Neuronal stem cell (in vitro differentiated cells): ENCODE measurements around the gene CWC15.

Experiments
- DNase-seq: peaks from one replicate; pipeline ENCODE4 v3.0.0-alpha.2; 2013; ENCODE audit warnings: low spot score
- H2AFZ ChIP-seq: one replicate; pipeline ENCODE4 v1.6.1; 2013; ENCODE audit warnings: mild to moderate bottlenecking, low read length, inconsistent platforms
- H2AK5ac ChIP-seq: 2 replicates; pipeline ENCODE4 v1.6.1; 2013; ENCODE audit warnings: low read depth, mild to moderate bottlenecking, inconsistent platforms, low read length, moderate library complexity, mixed read lengths
- H2BK120ac ChIP-seq: 2 replicates; pipeline ENCODE4 v1.6.1; 2013; ENCODE audit warnings: low read depth, mild to moderate bottlenecking, inconsistent platforms, low read length, moderate library complexity, mixed read lengths
- H2BK12ac ChIP-seq: one replicate; pipeline ENCODE4 v1.6.1; 2013; ENCODE audit warnings: low read length, inconsistent platforms
- H2BK15ac ChIP-seq: 2 replicates; pipeline ENCODE4 v1.6.1; 2013; ENCODE audit warnings: mild to moderate bottlenecking, low read length, inconsistent platforms, mixed read lengths
- H2BK5ac ChIP-seq: one replicate; pipeline ENCODE4 v1.6.1; 2013; ENCODE audit warnings: inconsistent platforms, mild to moderate bottlenecking, low read length, moderate library complexity
- H3K14ac ChIP-seq: one replicate; pipeline ENCODE4 v1.6.1; 2013; ENCODE audit warnings: low read length, inconsistent platforms
- H3K18ac ChIP-seq: 2 replicates; pipeline ENCODE4 v1.6.1; 2013; ENCODE audit warnings: low read length, inconsistent platforms
- H3K23ac ChIP-seq: 2 replicates; pipeline ENCODE4 v1.6.1; 2013; ENCODE audit warnings: low read depth, mild to moderate bottlenecking, mixed read lengths, low read length, inconsistent platforms; ENCODE audit not compliant: poor library complexity
- H3K27ac ChIP-seq: replicated peaks from 3 replicates; pipeline ENCODE4 v1.5.1; 2013; ENCODE audit warnings: low read length, inconsistent platforms
- H3K27me3 ChIP-seq, 3 experiments: 2 replicates each; pipeline ENCODE4 v1.6.1; 2013; ENCODE audit warnings: low read length in 3 of 3, mild to moderate bottlenecking in 2 of 3, inconsistent platforms in 1 of 3, low read depth in 1 of 3, mixed read lengths in 1 of 3, moderate library complexity in 1 of 3; ENCODE audit not compliant: control insufficient read depth in 3 of 3, insufficient read depth in 3 of 3
- H3K36me3 ChIP-seq, 2 donors: replicated peaks in 1 of 2; 2 replicates each; pipeline ENCODE4 v1.6.1; 2013; ENCODE audit warnings: low read length in 2 of 2; ENCODE audit not compliant: control insufficient read depth in 2 of 2, insufficient read depth in 2 of 2
- H3K4ac ChIP-seq: 2 replicates; pipeline ENCODE4 v1.6.1; 2013; ENCODE audit warnings: inconsistent platforms, mild to moderate bottlenecking, low read length, moderate library complexity
- H3K4me1 ChIP-seq, 2 donors: 1 replicate in 1 of 2; 2 replicates in 1 of 2; pipeline ENCODE4 v1.6.1; 2013; ENCODE audit warnings: low read length in 2 of 2, low read depth in 1 of 2; ENCODE audit not compliant: control insufficient read depth in 2 of 2, insufficient read depth in 1 of 2
- H3K4me2 ChIP-seq: one replicate; pipeline ENCODE4 v1.6.1; 2013; ENCODE audit warnings: mild to moderate bottlenecking, low read length, inconsistent platforms; ENCODE audit not compliant: insufficient read depth, poor library complexity, severe bottlenecking
- H3K4me3 ChIP-seq, 2 donors: 2 replicates each; pipeline ENCODE4 v1.5.1; 2013; ENCODE audit warnings: low read length in 2 of 2, mild to moderate bottlenecking in 2 of 2, inconsistent platforms in 1 of 2, moderate library complexity in 1 of 2
- H3K79me1 ChIP-seq: one replicate; pipeline ENCODE4 v1.6.1; 2013; ENCODE audit warnings: low read depth, mild to moderate bottlenecking, inconsistent platforms, low read length, moderate library complexity
- H3K9ac ChIP-seq: one replicate; pipeline ENCODE4 v1.6.1; 2013; ENCODE audit warnings: mild to moderate bottlenecking, low read depth, low read length, inconsistent platforms; ENCODE audit not compliant: poor library complexity
- H3K9me3 ChIP-seq, 2 donors: replicated peaks in 1 of 2; 2 replicates each; pipeline versions ENCODE3 to v1.6.1; 2013; ENCODE audit warnings: low read length in 2 of 2, mild to moderate bottlenecking in 2 of 2, inconsistent platforms in 1 of 2, low read depth in 1 of 2, mixed read lengths in 1 of 2, moderate library complexity in 1 of 2; ENCODE audit not compliant: control insufficient read depth in 2 of 2, insufficient read depth in 1 of 2
- H4K8ac ChIP-seq: one replicate; pipeline ENCODE4 v1.6.1; 2013; ENCODE audit warnings: low read depth, mild to moderate bottlenecking, inconsistent platforms, low read length, moderate library complexity
- H4K91ac ChIP-seq: one replicate; pipeline ENCODE4 v1.6.1; 2013; ENCODE audit warnings: low read length, low read depth, mild to moderate bottlenecking, inconsistent platforms; ENCODE audit not compliant: poor library complexity
- WGBS, 2 donors: extraction: QIAGEN DNeasy Blood & Tissue Kit; methylation state at CpG; one replicate each; pipeline ENCODE4 v1.1.7; 2013; ENCODE audit warnings: missing lambda C conversion rate in 2 of 2, mixed read lengths in 1 of 2; ENCODE audit not compliant: insufficient read length in 2 of 2, insufficient replicate concordance in 1 of 2; ENCODE audit errors: extremely low coverage in 2 of 2; 5-methylcytosine and 5-hydroxymethylcytosine counted together

The CWC15 gene

GRCh38 chr11:94946812-94947211 is 26.5 kb downstream of the CWC15 start:
- Histone ChIP-seq H2AFZ (no peak overlapping the region), H3K14ac (no peak overlapping the region), H3K4me1 (no peaks in the 10 kb centered on the region), H3K36me3 (no peaks in the 10 kb centered on the region), H4K91ac (no peak overlapping the region), H2BK120ac (no peak overlapping the region), H2BK12ac (no peak overlapping the region), H2BK5ac (no peak overlapping the region), H3K18ac (no peak overlapping the region), H4K8ac (no peak overlapping the region), H3K9me3 (peaks cover 0 to 1% of the 10 kb centered on the region in 2 donors), H3K79me1 (no peaks in the 10 kb centered on the region), H3K27ac (no peak overlapping the region), H2BK15ac (no peak overlapping the region), H3K23ac (no peak overlapping the region), H3K4me3 (no peak overlapping the region), H3K4me2 (no peak overlapping the region), H3K9ac (no peak overlapping the region), H2AK5ac (no peak overlapping the region), H3K4ac (no peak overlapping the region), H3K27me3 (no peaks in the 10 kb centered on the region)
- DNase-seq = no peak
- WGBS, 2 donors = no CpG with 5 or more reads among the region's 4 CpGs

- no peak overlapping the region for H2BK15ac ChIP-seq
- H3K9ac ChIP-seq = no peak overlapping the region
- H3K4ac ChIP-seq = no peak overlapping the region
- H3K36me3 ChIP-seq = no peaks in the 10 kb centered on the region
- no peak overlapping the region for H2BK12ac ChIP-seq
- no peak overlapping the region for H3K4me3 ChIP-seq
- no peak overlapping the region for H2BK120ac ChIP-seq
- no peaks in the 10 kb centered on the region for H3K79me1 ChIP-seq
- H3K4me1 ChIP-seq = peaks cover 0 to 3% of the 10 kb centered on the region in 2 donors
- H2AFZ ChIP-seq = no peak overlapping the region
- H3K27me3 ChIP-seq = no peaks in the 10 kb centered on the region
- no peak overlapping the region for H3K4me2 ChIP-seq
- WGBS, 2 donors = no CpG with 5 or more reads among the region's 4 CpGs
- H3K14ac ChIP-seq = no peak overlapping the region
- no peak overlapping the region for H2AK5ac ChIP-seq
- no peaks in the 10 kb centered on the region for H3K9me3 ChIP-seq
- H4K8ac ChIP-seq = no peak overlapping the region
- no peak overlapping the region for H3K18ac ChIP-seq
- H2BK5ac ChIP-seq = no peak overlapping the region
- DNase-seq = no peak
- H3K23ac ChIP-seq = no peak overlapping the region
- H3K27ac ChIP-seq = no peak overlapping the region
- H4K91ac ChIP-seq = no peak overlapping the region
Measured at GRCh38 chr11:94941131-94941530, 32.2 kb downstream of the CWC15 start.

- no peak overlapping the region for H4K8ac ChIP-seq
- WGBS, 2 donors = no CpG with 5 or more reads among the region's 2 CpGs
- no peak overlapping the region for H2BK15ac ChIP-seq
- H2BK12ac ChIP-seq = no peak overlapping the region
- no peak overlapping the region for H3K18ac ChIP-seq
- H3K14ac ChIP-seq = no peak overlapping the region
- no peak overlapping the region for H3K23ac ChIP-seq
- no peak overlapping the region for H4K91ac ChIP-seq
- no peak overlapping the region for H3K4ac ChIP-seq
- H2AK5ac ChIP-seq = no peak overlapping the region
- no peak for DNase-seq
- H2BK120ac ChIP-seq = no peak overlapping the region
- H3K4me2 ChIP-seq = no peak overlapping the region
- no peak overlapping the region for H3K4me3 ChIP-seq
- no peak overlapping the region for H3K9ac ChIP-seq
- peaks cover 5 to 8% of the 10 kb centered on the region in 2 donors for H3K4me1 ChIP-seq
- H3K36me3 ChIP-seq = no peaks in the 10 kb centered on the region
- no peak overlapping the region for H3K27ac ChIP-seq
- no peak overlapping the region for H2BK5ac ChIP-seq
- no peaks in the 10 kb centered on the region for H3K79me1 ChIP-seq
- no peak overlapping the region for H2AFZ ChIP-seq
- no peaks in the 10 kb centered on the region for H3K9me3 ChIP-seq
- no peaks in the 10 kb centered on the region for H3K27me3 ChIP-seq
Measured at GRCh38 chr11:94939346-94939745, 34.0 kb downstream of the CWC15 start.

GRCh38 chr11:94938095-94939055 is 35.0 kb downstream of the CWC15 start:
- H3K9me3 ChIP-seq = no peaks in the 10 kb centered on the region
- H2BK5ac ChIP-seq = no peak overlapping the region
- no peak overlapping the region for H2AK5ac ChIP-seq
- no peaks in the 10 kb centered on the region for H3K79me1 ChIP-seq
- no peak overlapping the region for H2AFZ ChIP-seq
- DNase-seq = no peak
- no peak overlapping the region for H2BK120ac ChIP-seq
- no CpG with 5 or more reads among the region's 9 CpGs for WGBS, 2 donors
- H3K9ac ChIP-seq = no peak overlapping the region
- no peak overlapping the region for H3K18ac ChIP-seq
- H3K27me3 ChIP-seq = no peaks in the 10 kb centered on the region
- no peak overlapping the region for H3K4me3 ChIP-seq
- no peak overlapping the region for H3K4me2 ChIP-seq
- no peak overlapping the region for H2BK12ac ChIP-seq
- no peak overlapping the region for H4K91ac ChIP-seq
- H3K4ac ChIP-seq = no peak overlapping the region
- H2BK15ac ChIP-seq = no peak overlapping the region
- H3K14ac ChIP-seq = no peak overlapping the region
- H3K4me1 ChIP-seq = peaks cover 10 to 17% of the 10 kb centered on the region in 2 donors
- H3K36me3 ChIP-seq = no peaks in the 10 kb centered on the region
- H3K23ac ChIP-seq = no peak overlapping the region
- H3K27ac ChIP-seq = no peak overlapping the region
- H4K8ac ChIP-seq = no peak overlapping the region
